GM19452 (cell line): ENCODE data around the gene ADGRF1.
"Not testable (repeated sequence)": the region's sequence is repeated elsewhere in the genome, so short reads cannot be mapped to it uniquely, and the experiment has no call there.

Experiments
- ATAC-seq: cut with Tn5 transposase; IDR thresholded peaks from one replicate; pipeline ENCODE4 v1.9.1; 2021; ENCODE audit not compliant: unreplicated experiment

ADGRF1 gene

GRCh38 chr6:47061309-47062300, 19.5 kb upstream of the ADGRF1 start:
- no peak for ATAC-seq

GRCh38 chr6:47059216-47059885, 17.2 kb upstream of the ADGRF1 start:
- ATAC-seq: no peak

GRCh38 chr6:47057830-47058540, 15.9 kb upstream of the ADGRF1 start:
- no peak for ATAC-seq

GRCh38 chr6:47056832-47057231, 14.7 kb upstream of the ADGRF1 start:
- no peak for ATAC-seq

DNA sequence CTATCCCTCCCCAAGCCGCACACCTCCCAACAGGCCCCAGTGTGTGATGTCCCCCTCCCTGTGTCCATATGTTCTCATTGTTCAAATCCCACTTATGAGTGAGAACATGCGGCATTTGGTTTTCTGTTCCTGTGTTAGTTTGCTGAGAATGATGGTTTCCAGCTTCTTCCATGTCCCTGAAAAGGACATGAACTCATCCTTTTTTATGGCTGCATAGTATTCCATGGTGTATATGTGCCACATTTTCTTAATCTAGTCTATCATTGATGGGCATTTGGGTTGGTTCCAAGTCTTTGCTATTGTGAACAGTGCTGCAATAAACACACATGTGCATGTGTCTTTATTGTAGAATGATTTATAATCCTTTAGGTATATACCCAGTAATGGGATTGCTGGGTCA, 12.2 kb upstream of the ADGRF1 start:
- not testable (repeated sequence) for ATAC-seq

- ATAC-seq: no peak
Measured at GRCh38 chr6:47048638-47049037, 6.5 kb upstream of the ADGRF1 start.

DNA sequence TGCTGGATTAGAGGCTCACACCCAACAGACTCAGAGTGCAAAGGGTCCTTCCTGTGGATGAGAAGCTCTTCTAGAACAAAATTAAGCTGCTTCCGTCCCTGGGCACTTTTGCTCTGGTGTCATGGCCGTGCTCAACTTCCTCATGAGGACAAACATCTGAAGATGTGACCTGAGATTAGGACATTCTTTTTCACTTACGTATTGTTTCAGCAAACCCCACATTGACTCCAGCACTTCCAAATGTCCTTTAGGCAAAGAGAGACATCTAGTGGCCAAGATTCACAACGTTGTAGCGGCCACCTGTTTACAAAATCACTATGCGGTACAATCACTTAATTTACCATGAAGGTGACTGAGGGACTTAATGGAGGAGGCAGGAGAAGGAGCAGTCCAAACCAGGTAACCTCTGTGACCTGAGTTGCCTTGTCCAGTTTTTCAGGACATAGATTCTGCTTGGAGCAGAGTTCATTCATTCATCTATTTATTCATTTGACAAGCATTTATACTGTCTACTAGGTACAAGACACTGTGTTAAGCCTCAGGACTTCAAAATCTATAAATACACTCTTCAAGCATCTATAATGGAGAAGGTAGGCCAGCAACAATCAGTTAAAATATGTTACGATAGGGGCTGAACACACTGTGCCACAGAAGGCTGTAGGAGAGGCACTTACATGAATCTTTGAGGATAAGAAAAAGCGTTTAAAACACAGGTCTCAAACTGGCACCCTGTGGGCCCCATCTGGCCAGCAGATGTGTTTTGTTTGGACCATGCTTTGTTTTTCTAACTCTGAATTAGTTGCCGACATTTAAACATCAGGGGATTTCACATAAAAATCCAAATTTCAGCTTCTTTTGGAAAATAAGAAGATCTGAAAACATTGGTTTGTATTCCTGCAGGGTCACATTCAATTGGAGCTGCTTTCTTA, 5.6 kb upstream of the ADGRF1 start:
- ATAC-seq: peak; percentile 76

GRCh38 chr6:47047097-47047478, 5.0 kb upstream of the ADGRF1 start:
- ATAC-seq: no peak

GRCh38 chr6:47044397-47044796, 2.3 kb upstream of the ADGRF1 start:
- no peak for ATAC-seq

- no peak for ATAC-seq
Measured at GRCh38 chr6:47043286-47043685, 1.2 kb upstream of the ADGRF1 start.

DNA sequence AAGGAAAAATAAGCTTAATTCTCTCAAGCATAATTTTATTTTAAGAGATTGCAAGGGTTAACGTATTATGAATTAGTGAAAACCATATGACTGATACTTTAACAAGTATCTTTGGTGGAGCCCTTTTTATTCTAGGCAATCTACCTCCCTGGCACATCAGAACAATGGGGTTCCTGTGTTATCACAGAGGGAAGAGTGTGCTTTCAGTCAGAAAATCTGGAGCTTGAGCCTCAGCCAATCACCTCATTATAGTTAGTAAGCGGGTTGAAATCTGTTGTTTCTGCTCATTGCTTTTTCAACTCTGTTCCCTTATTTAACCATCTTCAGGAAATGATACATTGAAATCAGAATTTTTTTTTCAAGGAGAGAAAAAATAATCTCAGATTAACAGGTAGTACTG, 391 bp downstream of the ADGRF1 start:
- no peak for ATAC-seq

- no peak for ATAC-seq
Measured at GRCh38 chr6:47034926-47035325, 7.2 kb downstream of the ADGRF1 start.

GRCh38 chr6:47034421-47034820, 7.7 kb downstream of the ADGRF1 start:
- ATAC-seq: no peak

- no peak for ATAC-seq
Measured at GRCh38 chr6:47032974-47033765, 9.0 kb downstream of the ADGRF1 start.

DNA sequence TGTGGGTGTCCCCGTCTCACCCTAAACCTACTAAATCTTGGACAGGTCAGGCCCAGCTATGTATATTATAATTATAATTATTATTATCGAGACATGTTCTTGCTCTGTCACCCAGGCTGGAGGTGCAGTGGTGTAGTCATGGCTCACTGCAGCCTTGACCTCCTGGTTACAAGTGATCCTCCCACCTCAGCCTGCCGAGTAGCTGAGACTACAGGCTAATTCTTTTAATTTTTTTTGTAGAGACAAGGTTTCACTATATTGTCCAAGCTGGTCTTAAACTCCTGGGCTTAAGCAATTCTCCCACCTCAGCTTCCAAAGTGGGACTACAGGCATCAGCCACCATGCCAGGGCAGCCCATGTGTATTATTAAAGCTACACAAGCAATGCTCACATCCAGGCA, 10.5 kb downstream of the ADGRF1 start:
- ATAC-seq: no peak

DNA sequence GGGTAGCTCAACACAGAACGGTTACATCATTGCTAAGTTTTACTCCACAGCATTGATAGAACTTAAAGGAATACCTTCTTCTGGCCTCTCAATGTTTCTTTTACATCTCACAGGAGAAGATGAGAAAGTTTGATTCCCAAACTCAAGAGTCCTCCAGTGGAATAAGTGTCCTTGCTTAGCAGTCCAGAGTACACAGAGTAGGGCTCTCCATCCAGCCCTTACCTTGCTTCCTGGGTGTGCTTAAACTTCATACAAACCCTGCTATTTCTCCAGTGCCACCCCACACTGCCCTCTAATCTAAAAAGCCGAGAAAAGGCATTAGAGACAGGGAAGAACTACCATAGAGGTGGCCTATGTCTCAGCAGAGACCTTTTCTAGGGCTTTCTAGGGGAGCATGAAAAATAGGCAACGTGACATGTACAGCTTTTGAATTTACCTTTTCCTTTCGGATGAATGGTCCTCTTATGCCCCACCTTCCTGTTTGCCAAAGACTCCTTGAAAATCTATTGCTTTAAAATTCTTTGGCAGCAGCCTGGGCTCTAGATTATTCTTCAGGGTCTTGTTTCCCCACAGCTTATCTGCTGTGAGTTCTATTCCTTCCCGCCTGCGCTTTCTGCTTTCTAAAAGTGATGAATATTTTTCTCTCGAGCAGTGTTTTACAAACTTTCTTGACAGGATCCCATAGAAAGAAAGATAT, 12.1 kb downstream of the ADGRF1 start:
- no peak for ATAC-seq

- no peak for ATAC-seq
Measured at GRCh38 chr6:47028835-47029360, 13.2 kb downstream of the ADGRF1 start.

DNA sequence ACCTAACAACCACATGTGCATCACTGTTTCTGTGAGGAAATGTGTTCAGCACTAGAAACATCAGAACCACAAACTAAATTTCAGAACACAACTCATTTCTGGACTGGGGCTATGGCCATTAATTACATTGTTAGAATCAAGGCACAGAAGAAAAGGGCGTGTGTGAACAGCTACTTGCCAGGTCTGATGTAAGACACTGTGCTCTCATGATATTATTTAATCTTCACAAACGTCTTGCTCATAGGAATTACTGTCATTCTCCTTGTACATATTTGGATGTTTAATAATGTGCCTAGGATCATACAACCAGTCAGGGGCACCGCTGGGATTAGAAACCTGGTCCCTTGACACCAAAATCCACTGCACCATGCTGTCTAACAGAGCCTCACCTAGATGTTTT, 14.8 kb downstream of the ADGRF1 start:
- ATAC-seq: no peak

DNA sequence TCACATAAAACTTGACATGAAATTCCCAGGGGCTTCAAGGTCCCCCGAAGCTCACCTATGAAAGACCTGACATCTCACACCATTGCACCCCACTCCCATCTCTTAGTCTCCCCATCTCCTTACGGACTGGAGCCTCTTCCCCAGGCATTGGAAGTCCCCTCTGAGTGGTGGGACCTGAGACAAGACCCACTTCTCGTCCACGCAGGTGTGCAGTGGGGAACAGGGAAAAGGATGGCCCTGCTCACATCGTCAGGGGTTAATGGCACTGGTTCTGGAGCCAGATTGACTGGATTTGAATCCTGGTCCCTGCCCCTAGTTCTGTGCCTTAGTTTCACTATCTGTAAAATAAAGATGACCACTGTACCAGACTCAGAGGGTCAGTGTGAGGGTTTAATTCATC, 15.5 kb downstream of the ADGRF1 start:
- no peak for ATAC-seq
